Measurements from ENCODE around the gene KRTAP5-4. TPM values are rescaled to one million over a fixed set of nuclear protein-coding genes. Genes with fewer than 3 reads are reported as not detected.

Gene KRTAP5-4
- total RNA-seq, 2 donors from 2014 or later: not detected

DNA sequence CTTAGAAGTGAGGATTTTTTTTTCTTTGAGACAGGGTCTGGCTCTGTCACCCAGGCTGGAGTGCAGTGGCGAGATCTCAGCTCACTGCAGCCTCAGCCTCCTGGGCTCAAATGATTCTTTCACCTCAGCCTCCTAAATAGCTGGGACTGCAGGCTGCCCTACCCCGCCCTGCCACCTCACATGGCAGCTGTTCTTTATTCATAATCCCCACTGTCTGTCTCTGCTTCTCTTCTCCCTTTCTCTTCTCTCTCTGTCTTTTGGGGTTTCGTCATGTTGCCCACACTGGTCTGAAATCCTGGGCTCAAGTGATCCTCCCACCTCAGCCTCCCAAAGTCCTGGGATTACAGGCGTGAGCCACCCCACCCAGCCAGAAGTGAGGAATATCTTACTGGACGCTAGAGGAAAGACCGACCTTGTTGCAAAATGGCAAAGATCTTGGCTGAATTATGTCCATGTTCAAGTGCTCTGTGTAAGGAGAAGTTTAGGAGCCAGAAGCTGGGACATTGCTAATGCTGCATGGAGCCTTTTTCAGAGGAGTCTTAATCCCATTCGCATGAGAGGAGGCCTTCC, 29.6 kb upstream of the KRTAP5-4 start:
- Histone ChIP-seq H3K27me3 (replicated peaks; ENCODE audit: insufficient read depth) (no peaks in the 10 kb centered on the region), H3K27ac (no peak overlapping the region)

DNA sequence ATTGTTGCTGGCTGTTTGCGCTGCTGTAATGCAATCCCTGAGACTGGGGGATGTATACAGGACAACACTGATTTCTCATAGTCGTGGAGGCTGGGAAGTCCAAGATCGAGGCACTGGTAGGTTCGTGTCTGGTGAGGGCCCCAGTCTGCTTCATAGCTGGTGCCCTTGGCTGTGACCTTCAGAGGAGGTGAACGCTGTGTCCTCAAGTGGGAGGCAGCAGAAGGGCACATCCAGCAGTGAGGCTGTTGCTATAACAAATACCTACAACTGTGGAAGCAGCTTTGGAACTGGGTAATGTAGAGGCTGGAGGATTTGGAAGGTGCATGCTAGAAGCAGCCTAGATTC, 29.0 kb upstream of the KRTAP5-4 start:
- no peaks in the 10 kb centered on the region for H3K36me3 ChIP-seq
- H3K27ac ChIP-seq: no peak overlapping the region
- H3K9me3 ChIP-seq: no peaks in the 10 kb centered on the region
- TF ChIP-seq, protein P1, sequence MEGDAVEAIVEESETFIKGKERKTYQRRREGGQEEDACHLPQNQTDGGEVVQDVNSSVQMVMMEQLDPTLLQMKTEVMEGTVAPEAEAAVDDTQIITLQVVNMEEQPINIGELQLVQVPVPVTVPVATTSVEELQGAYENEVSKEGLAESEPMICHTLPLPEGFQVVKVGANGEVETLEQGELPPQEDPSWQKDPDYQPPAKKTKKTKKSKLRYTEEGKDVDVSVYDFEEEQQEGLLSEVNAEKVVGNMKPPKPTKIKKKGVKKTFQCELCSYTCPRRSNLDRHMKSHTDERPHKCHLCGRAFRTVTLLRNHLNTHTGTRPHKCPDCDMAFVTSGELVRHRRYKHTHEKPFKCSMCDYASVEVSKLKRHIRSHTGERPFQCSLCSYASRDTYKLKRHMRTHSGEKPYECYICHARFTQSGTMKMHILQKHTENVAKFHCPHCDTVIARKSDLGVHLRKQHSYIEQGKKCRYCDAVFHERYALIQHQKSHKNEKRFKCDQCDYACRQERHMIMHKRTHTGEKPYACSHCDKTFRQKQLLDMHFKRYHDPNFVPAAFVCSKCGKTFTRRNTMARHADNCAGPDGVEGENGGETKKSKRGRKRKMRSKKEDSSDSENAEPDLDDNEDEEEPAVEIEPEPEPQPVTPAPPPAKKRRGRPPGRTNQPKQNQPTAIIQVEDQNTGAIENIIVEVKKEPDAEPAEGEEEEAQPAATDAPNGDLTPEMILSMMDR (IDR thresholded peaks at IDR 0.05): no peak
- no peaks in the 10 kb centered on the region for H3K27me3 ChIP-seq (replicated peaks; ENCODE audit: insufficient read depth)
- DNase-seq (ENCODE audit: low spot score): no peak
- H3K4me1 ChIP-seq (ENCODE audit: control insufficient read depth in 1 of 2, low read depth in 2 of 2): no peaks in the 10 kb centered on the region
- no peak overlapping the region for H3K4me3 ChIP-seq
- no peak for ATAC-seq (ENCODE audit: insufficient number of reproducible peaks, low FRiP score, low read depth)

More for the DNA sequence above, 29.6 kb upstream of the KRTAP5-4 start:
- no peak for DNase-seq (ENCODE audit: low spot score)
- no peaks in the 10 kb centered on the region for H3K9me3 ChIP-seq
- no peaks in the 10 kb centered on the region for H3K36me3 ChIP-seq
- no peak for ATAC-seq (ENCODE audit: insufficient number of reproducible peaks, low FRiP score, low read depth)
- no peak overlapping the region for H3K4me3 ChIP-seq
- no peaks in the 10 kb centered on the region for H3K4me1 ChIP-seq (ENCODE audit: control insufficient read depth in 1 of 2, low read depth in 2 of 2)
- TF ChIP-seq, protein P1 (IDR thresholded peaks at IDR 0.05): no peak

DNA sequence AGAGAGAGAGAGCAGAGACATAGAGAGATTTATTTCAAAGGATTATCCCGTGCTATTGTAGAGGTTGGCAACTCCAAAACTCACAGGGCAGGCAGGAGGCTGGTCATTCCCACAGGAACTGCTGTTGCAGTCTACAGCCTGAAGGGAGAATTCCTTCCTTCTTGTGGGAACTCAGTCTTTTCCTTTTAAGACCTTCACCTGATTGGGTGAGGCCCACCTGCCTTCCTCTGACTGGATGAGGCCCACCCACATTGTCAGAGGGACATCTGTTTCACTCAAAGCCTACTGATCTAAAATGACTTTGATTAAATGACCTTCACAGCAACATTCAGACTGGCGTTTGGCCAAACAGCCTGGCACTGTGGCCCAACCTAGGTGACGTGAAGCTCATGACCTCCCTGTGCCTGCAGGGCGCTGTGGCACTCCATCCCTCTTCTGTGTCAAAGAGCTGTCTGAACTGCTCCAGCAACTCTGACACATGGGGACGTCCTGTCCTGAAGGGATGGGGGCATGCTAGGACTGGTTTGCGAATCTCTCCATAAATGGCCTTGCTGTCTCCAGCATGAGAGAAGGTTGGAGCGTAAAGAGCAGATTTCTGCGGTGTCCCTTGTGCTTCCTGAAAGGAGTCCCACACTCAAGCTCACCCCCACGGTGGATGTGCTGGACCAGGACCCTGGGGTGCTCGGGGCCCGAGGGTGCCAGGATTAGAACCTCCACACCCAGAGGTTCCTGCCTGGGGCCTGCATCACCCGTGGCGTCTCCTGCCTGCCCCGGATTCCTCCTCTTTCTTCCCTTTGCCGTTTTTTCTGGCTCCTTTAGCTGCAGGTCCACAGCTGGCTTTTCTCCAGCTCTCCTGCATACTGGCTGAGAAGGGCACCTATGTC, 28.3 kb upstream of the KRTAP5-4 start:
- TF ChIP-seq, protein P1 (IDR thresholded peaks at IDR 0.05): no peak
- H3K36me3 ChIP-seq: no peaks in the 10 kb centered on the region
- H3K4me1 ChIP-seq (ENCODE audit: control insufficient read depth in 1 of 2, low read depth in 2 of 2): no peaks in the 10 kb centered on the region
- DNase-seq (ENCODE audit: low spot score) (no peak), ATAC-seq (ENCODE audit: insufficient number of reproducible peaks, low FRiP score, low read depth) (no peak)
- no peaks in the 10 kb centered on the region for H3K27me3 ChIP-seq (replicated peaks; ENCODE audit: insufficient read depth)
- no peak overlapping the region for H3K4me3 ChIP-seq
- H3K27ac ChIP-seq: no peak overlapping the region
- no peaks in the 10 kb centered on the region for H3K9me3 ChIP-seq

DNA sequence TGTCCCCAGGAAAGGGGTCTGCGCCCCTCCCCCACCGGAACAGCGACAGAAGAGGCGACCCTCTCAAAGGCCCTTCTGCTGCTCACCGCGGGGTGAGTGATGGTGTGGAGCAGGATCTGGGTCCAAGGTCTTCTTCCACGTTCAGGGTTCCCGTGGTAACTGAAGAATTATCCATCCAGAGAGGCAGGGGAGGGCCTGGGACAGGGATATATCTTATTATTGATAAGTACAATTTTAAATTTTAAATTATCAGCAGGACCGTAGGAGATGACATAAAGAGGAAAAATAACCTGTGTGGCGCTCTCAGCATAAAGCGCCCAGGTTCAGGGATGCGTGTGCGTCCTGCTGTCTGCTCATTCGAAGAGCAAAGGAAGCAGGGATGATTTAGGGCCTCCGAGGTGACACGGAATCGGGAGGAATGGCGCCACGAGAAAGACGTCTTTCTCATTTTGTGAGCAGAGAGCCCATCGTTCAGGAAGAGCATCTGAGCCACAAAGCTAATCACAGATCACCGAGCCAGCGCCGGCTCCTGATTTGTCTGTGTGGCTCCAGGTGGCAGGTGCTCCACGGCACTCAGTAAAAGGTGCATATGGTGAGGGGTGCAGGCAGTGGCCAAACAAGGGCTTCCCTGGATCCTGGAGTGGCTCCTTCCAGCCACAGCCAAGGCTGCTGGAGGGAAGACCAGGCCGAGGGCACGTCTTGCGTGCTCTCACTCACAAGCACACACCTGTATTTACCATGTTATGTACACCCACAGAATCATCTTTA, 26.9 kb upstream of the KRTAP5-4 start:
- no peak overlapping the region for H3K4me3 ChIP-seq
- no peaks in the 10 kb centered on the region for H3K27me3 ChIP-seq (replicated peaks; ENCODE audit: insufficient read depth)
- no peaks in the 10 kb centered on the region for H3K9me3 ChIP-seq
- H3K27ac ChIP-seq: no peak overlapping the region
- TF ChIP-seq, protein P1 (IDR thresholded peaks at IDR 0.05): no peak
- DNase-seq (ENCODE audit: low spot score): no peak
- no peaks in the 10 kb centered on the region for H3K36me3 ChIP-seq
- no peak for ATAC-seq (ENCODE audit: insufficient number of reproducible peaks, low FRiP score, low read depth)
- H3K4me1 ChIP-seq (ENCODE audit: control insufficient read depth in 1 of 2, low read depth in 2 of 2): no peaks in the 10 kb centered on the region

Data from thoracic aorta (tissue), 2 donors.